ENCODE measurements around the gene ADAMTS17.
"Not testable (repeated sequence)": the region's sequence is repeated elsewhere in the genome, so short reads cannot be mapped to it uniquely, and the experiment has no call there.

ADAMTS17 gene

GRCh38 chr15:99983171-99983885 is 358.4 kb downstream of the ADAMTS17 start:
- DNase-seq = no peak

GRCh38 chr15:99982662-99983061 is 359.1 kb downstream of the ADAMTS17 start:
- DNase-seq = no peak

- DNase-seq = no peak
Measured at GRCh38 chr15:99981839-99982658, 359.7 kb downstream of the ADAMTS17 start.

- DNase-seq = no peak
Measured at GRCh38 chr15:99981191-99981647, 360.6 kb downstream of the ADAMTS17 start.

- DNase-seq = no peak
Measured at GRCh38 chr15:99980752-99981151, 361.0 kb downstream of the ADAMTS17 start.

GRCh38 chr15:99979886-99980285 is 361.9 kb downstream of the ADAMTS17 start:
- not testable (repeated sequence) for DNase-seq

- DNase-seq = no peak
Measured at GRCh38 chr15:99979371-99979770, 362.4 kb downstream of the ADAMTS17 start.

GRCh38 chr15:99978426-99978825 is 363.3 kb downstream of the ADAMTS17 start:
- no peak for DNase-seq

GRCh38 chr15:99977929-99978328 is 363.8 kb downstream of the ADAMTS17 start:
- DNase-seq = no peak

GRCh38 chr15:99976811-99977271 is 364.9 kb downstream of the ADAMTS17 start:
- DNase-seq = peak; percentile 3

- no peak for DNase-seq
Measured at GRCh38 chr15:99976000-99976399, 365.8 kb downstream of the ADAMTS17 start.

GRCh38 chr15:99974246-99974645 is 367.5 kb downstream of the ADAMTS17 start:
- DNase-seq = no peak

- DNase-seq = no peak
Measured at GRCh38 chr15:99973351-99973750, 368.4 kb downstream of the ADAMTS17 start.

GRCh38 chr15:99970891-99971430 is 370.8 kb downstream of the ADAMTS17 start:
- no peak for DNase-seq

- DNase-seq = no peak
Measured at GRCh38 chr15:99969261-99969920, 372.4 kb downstream of the ADAMTS17 start.

GRCh38 chr15:99967841-99968371 is 373.9 kb downstream of the ADAMTS17 start:
- DNase-seq = no peak

GRCh38 chr15:99966815-99967214 is 375.0 kb downstream of the ADAMTS17 start:
- no peak for DNase-seq

- DNase-seq = no peak
Measured at GRCh38 chr15:99965376-99965775, 376.4 kb downstream of the ADAMTS17 start.

GRCh38 chr15:99963976-99964375 is 377.8 kb downstream of the ADAMTS17 start:
- no peak for DNase-seq

GRCh38 chr15:99963096-99963825 is 378.5 kb downstream of the ADAMTS17 start:
- DNase-seq = no peak

- DNase-seq = no peak
Measured at GRCh38 chr15:99962006-99962561, 379.7 kb downstream of the ADAMTS17 start.

GRCh38 chr15:99961011-99961441 is 380.7 kb downstream of the ADAMTS17 start:
- DNase-seq = no peak
